ENCODE data around the gene KPNA4.
A peak's percentile ranks its signal among the peaks of the same experiment; 100 is the strongest.
"Not testable (repeated sequence)": the region's sequence is repeated elsewhere in the genome, so short reads cannot be mapped to it uniquely, and the experiment has no call there.

KPNA4 gene

GRCh38 chr3:160569894-160570652, 4.7 kb upstream of the KPNA4 start:
- DNase-seq: no peak

GRCh38 chr3:160568989-160569388, 3.6 kb upstream of the KPNA4 start:
- DNase-seq: no peak

- DNase-seq: no peak
Observed at GRCh38 chr3:160567774-160568173, 2.4 kb upstream of the KPNA4 start.

- no peak for DNase-seq
Observed at GRCh38 chr3:160566499-160566898, 1.1 kb upstream of the KPNA4 start.

- peak; percentile 21 to 77 for DNase-seq
Observed at GRCh38 chr3:160564949-160565441, 376 bp downstream of the KPNA4 start.

GRCh38 chr3:160564258-160564911, 986 bp downstream of the KPNA4 start:
- peak in 1 of 2 experiments; percentile 54 for DNase-seq

- DNase-seq: no peak
Observed at GRCh38 chr3:160562952-160563351, 2.4 kb downstream of the KPNA4 start.

- no peak for DNase-seq
Observed at GRCh38 chr3:160557571-160557970, 7.8 kb downstream of the KPNA4 start.

- no peak for DNase-seq
Observed at GRCh38 chr3:160556141-160556540, 9.2 kb downstream of the KPNA4 start.

- no peak for DNase-seq
Observed at GRCh38 chr3:160554980-160555379, 10.4 kb downstream of the KPNA4 start.

- DNase-seq: peak; percentile 13 to 56
Observed at GRCh38 chr3:160553827-160554226, 11.5 kb downstream of the KPNA4 start.

GRCh38 chr3:160546727-160547126, 18.6 kb downstream of the KPNA4 start:
- no peak for DNase-seq

- DNase-seq: no peak
Observed at GRCh38 chr3:160545504-160545871, 19.9 kb downstream of the KPNA4 start.

- no peak for DNase-seq
Observed at GRCh38 chr3:160544844-160545503, 20.4 kb downstream of the KPNA4 start.

GRCh38 chr3:160540551-160540950, 24.8 kb downstream of the KPNA4 start:
- no peak for DNase-seq

- no peak for DNase-seq
Observed at GRCh38 chr3:160538895-160539294, 26.5 kb downstream of the KPNA4 start.

- no peak for DNase-seq
Observed at GRCh38 chr3:160537729-160538128, 27.6 kb downstream of the KPNA4 start.

- peak in 1 of 2 experiments; percentile 39 for DNase-seq
Observed at GRCh38 chr3:160532371-160532770, 33.0 kb downstream of the KPNA4 start.

GRCh38 chr3:160531311-160531710, 34.1 kb downstream of the KPNA4 start:
- DNase-seq: no peak

- DNase-seq: not testable (repeated sequence)
Observed at GRCh38 chr3:160516391-160516790, 49.0 kb downstream of the KPNA4 start.

GRCh38 chr3:160501325-160501724, 64.0 kb downstream of the KPNA4 start:
- no peak for DNase-seq

GRCh38 chr3:160498202-160498601, 67.2 kb downstream of the KPNA4 start:
- DNase-seq: no peak

GRCh38 chr3:160490166-160490565, 75.2 kb downstream of the KPNA4 start:
- DNase-seq: no peak

GRCh38 chr3:160486459-160486869, 78.9 kb downstream of the KPNA4 start:
- peak; percentile 4 to 40 for DNase-seq

Data from NCI-H526 (cell line).